HepG2 (cell line): ENCODE results near the gene ADCY1. TPM values are rescaled to one million over a fixed set of nuclear protein-coding genes. Genes with fewer than 3 reads are reported as not detected.

ENCODE experiments used
- ATAC-seq: fragments of 200-7000 bp; cut with Tn5 transposase; 3 replicates; pipeline ENCODE4 v1.9.1; 2020; ENCODE audit warnings: mild to moderate bottlenecking, moderate library complexity
- BruUV-seq: library from RNA; stranded (reverse); fragments of 400-500 nt; replicated peaks from 2 replicates; lab custom pipeline; 2021; lab: Mats Ljungman, UMichigan
- CTCF ChIA-PET: fragments of 300-600 bp; formaldehyde crosslinking; extraction: SDS; loops from one replicate; lab custom pipeline; 2021; ENCODE audit warnings: low total read pairs, inconsistent platforms, low intra/inter-chr PET ratio; lab: Yijun Ruan, JAX
- POLR2A ChIA-PET: fragments of 350-600 bp; sonication (Branson Sonifier 250); formaldehyde crosslinking; loops from one replicate; lab custom pipeline; 2020; ENCODE audit warnings: antibody characterized with exemption, inconsistent platforms; lab: Yijun Ruan, JAX
- DNase-seq: peaks from one replicate; pipeline ENCODE4 v3.0.0-alpha.2; 2015; ENCODE audit warnings: low spot score
- FAIRE-seq: peaks from 3 replicates; lab custom pipeline; 2011; peaks lifted over from hg19 to GRCh38; lab: Jason Lieb, UNC
- H2AFZ ChIP-seq: one replicate; pipeline ENCODE4 v1.6.1; 2011; ENCODE audit warnings: low read length, inconsistent platforms
- H3K27ac ChIP-seq: fragments of 300-600 bp; 3 replicates; pipeline ENCODE4 v1.8.0; 2011; ENCODE audit warnings: mixed run types, mild to moderate bottlenecking, mixed read lengths, low read length, inconsistent platforms; ENCODE audit not compliant: insufficient read depth; ENCODE audit errors: extremely low read length
- H3K27me3 ChIP-seq, 2 experiments: fragments of 200-600 bp in 1 of 2; 2 replicates in 1 of 2; 3 replicates in 1 of 2; pipeline versions ENCODE4 v1.6.0 to v1.8.0; 2011; ENCODE audit warnings: low read length in 2 of 2, mild to moderate bottlenecking in 2 of 2, moderate library complexity in 2 of 2, inconsistent platforms in 1 of 2; ENCODE audit not compliant: insufficient read depth in 2 of 2, control insufficient read depth in 1 of 2
- H3K36me3 ChIP-seq, 2 experiments: fragments of 200-600 bp in 1 of 2; replicated peaks in 1 of 2; 2 replicates in 1 of 2; 3 replicates in 1 of 2; pipeline versions ENCODE4 v1.5.1 to v1.8.0; 2011; ENCODE audit warnings: low read length in 2 of 2, inconsistent platforms in 1 of 2; ENCODE audit not compliant: insufficient read depth in 2 of 2, control insufficient read depth in 1 of 2
- H3K4me1 ChIP-seq: 2 replicates; pipeline ENCODE4 v1.5.1; 2012; ENCODE audit warnings: low read length, inconsistent platforms; ENCODE audit not compliant: insufficient read depth
- H3K4me2 ChIP-seq: 2 replicates; pipeline ENCODE4 v1.6.0; 2011; ENCODE audit warnings: low read depth, low read length, inconsistent platforms
- H3K4me3 ChIP-seq, 3 experiments: fragments of 200-600 bp in 1 of 3; sonication (generic), shearing (Covaris generic) in 1 of 3; replicated peaks in 1 of 3; 2 replicates each; pipeline ENCODE4 v1.5.1; 2011 to 2016; ENCODE audit warnings: low read length in 3 of 3, inconsistent platforms in 2 of 3, low read depth in 2 of 3, mild to moderate bottlenecking in 2 of 3, control low read depth in 1 of 3, mixed read lengths in 1 of 3; ENCODE audit not compliant: insufficient read depth in 1 of 3
- H3K79me2 ChIP-seq: one replicate; pipeline ENCODE4 v1.6.1; 2011; ENCODE audit warnings: low read length, inconsistent platforms; ENCODE audit not compliant: insufficient read depth
- H3K9ac ChIP-seq: 2 replicates; pipeline ENCODE4 v1.6.0; 2011; ENCODE audit warnings: mild to moderate bottlenecking, low read depth, low read length, inconsistent platforms; ENCODE audit not compliant: insufficient read depth
- H3K9me3 ChIP-seq: 2 replicates; pipeline ENCODE4 v1.5.1; 2012; ENCODE audit warnings: mild to moderate bottlenecking, low read length
- H4K20me1 ChIP-seq: 2 replicates; pipeline ENCODE4 v1.6.0; 2011; ENCODE audit warnings: inconsistent platforms, mild to moderate bottlenecking, low read length, moderate library complexity; ENCODE audit not compliant: insufficient read depth
- ESRRA ChIP-seq: sonication (generic); formaldehyde crosslinking; IDR thresholded peaks from 2 replicates; pipeline ENCODE4 v1.5.1; 2020; ENCODE audit warnings: mild to moderate bottlenecking, low read depth, missing genetic modification reagents
- PHF5A ChIP-seq: IDR thresholded peaks from one replicate; pipeline ENCODE4 v1.6.1; 2018; ENCODE audit warnings: low read depth, missing genetic modification reagents; ENCODE audit not compliant: unreplicated experiment
- SATB2 ChIP-seq: sonication (generic); formaldehyde crosslinking; IDR thresholded peaks from 2 replicates; pipeline ENCODE4 v1.5.0; 2020; ENCODE audit warnings: missing genetic modification reagents
- ZFY ChIP-seq: sonication (generic); formaldehyde crosslinking; IDR thresholded peaks from 2 replicates; pipeline ENCODE4 v1.4.0; 2020; ENCODE audit warnings: missing genetic modification reagents
- in situ Hi-C: cut with HindIII; loops from 2 replicates; pipeline ENCODE4 v1.10.0; 2017; ENCODE audit warnings: low pct_unique_long_range_greater_than_20kb; ENCODE audit not compliant: extremely low pct_ligation_motif_present
- intact Hi-C: fragments of 100-400 bp; cut with micrococcal nuclease; formaldehyde crosslinking; loops from one replicate; pipeline ENCODE4 v1.10.0; 2022; ENCODE audit not compliant: unreplicated experiment
- polyA plus RNA-seq, 8 experiments: library from polyadenylated mRNA; depleted of rRNA in 3 of 8; stranded (reverse) in 7 of 8; unstranded in 1 of 8; fragments of >200 nt; fragmentation: Illumina TruSeq in 4 of 8; extraction: Trizol in 4 of 8; gene quantifications; 2 replicates each; pipeline versions ENCODE4 v1.2.1 to v1.2.3, GENCODE V29; 2011 to 2016; ENCODE audit warnings: low read depth in 4 of 8, missing spikeins in 1 of 8, mixed read lengths in 1 of 8; ENCODE audit not compliant: insufficient read depth in 1 of 8
- total RNA-seq, 5 experiments: library from RNA; depleted of rRNA; stranded (reverse); fragments of >200 nt; fragmentation: Illumina TruSeq; extraction: Trizol; gene quantifications; 2 replicates each; pipeline ENCODE4 v1.2.3, GENCODE V29; 2016; ENCODE audit warnings: low read depth in 1 of 5
- TF ChIP-seq, protein P1 (sequence below): sonication (generic); formaldehyde crosslinking; IDR thresholded peaks from 2 replicates; pipeline ENCODE4 v1.4.0; 2020; ENCODE audit warnings: missing genetic modification reagents, borderline replicate concordance
- TF ChIP-seq, protein P2 (sequence below): sonication (generic); formaldehyde crosslinking; IDR thresholded peaks from 2 replicates; pipeline ENCODE4 v1.5.0; 2020; ENCODE audit warnings: mild to moderate bottlenecking, missing genetic modification reagents

The ADCY1 gene
- total and polyA plus RNA-seq, 2 of the 13 experiments (the other 11 are each of a cell fraction or from before 2014, with no cell fraction given), result 0.80 to 1.2 TPM

DNA sequence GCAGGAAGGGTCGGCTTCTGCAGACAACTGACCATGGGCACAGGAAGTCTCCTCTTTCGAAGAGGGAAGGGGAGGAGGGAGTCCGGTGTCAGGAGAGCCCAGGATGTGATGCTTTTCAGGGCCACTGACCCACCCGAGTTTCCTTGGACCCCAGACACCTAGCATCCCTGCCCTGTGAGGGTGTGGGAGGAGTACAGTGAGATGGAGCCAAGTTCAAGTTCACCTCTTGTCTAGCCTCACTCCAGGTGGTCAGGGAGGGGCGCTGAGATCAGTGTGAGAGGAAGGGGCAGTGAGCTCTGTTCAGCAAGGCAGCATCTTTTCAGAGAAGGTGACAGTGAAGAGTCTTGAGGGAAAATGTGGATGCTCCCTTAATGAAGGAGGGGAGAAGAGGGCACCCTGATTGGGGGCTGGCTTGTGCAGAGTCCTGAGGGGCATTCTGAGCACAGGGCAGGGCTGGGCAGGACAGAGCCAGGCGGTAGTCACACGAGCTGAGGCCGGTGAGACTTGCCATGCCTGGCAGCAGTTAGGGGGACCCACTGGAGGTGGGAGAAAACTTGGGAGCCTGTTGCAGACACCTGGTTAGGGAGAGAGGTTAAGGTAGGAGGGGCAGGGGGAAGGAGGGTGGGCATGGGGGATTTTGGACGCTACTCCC lies 49.7 kb downstream of the ADCY1 start (continued):
- TF ChIP-seq, protein P1, sequence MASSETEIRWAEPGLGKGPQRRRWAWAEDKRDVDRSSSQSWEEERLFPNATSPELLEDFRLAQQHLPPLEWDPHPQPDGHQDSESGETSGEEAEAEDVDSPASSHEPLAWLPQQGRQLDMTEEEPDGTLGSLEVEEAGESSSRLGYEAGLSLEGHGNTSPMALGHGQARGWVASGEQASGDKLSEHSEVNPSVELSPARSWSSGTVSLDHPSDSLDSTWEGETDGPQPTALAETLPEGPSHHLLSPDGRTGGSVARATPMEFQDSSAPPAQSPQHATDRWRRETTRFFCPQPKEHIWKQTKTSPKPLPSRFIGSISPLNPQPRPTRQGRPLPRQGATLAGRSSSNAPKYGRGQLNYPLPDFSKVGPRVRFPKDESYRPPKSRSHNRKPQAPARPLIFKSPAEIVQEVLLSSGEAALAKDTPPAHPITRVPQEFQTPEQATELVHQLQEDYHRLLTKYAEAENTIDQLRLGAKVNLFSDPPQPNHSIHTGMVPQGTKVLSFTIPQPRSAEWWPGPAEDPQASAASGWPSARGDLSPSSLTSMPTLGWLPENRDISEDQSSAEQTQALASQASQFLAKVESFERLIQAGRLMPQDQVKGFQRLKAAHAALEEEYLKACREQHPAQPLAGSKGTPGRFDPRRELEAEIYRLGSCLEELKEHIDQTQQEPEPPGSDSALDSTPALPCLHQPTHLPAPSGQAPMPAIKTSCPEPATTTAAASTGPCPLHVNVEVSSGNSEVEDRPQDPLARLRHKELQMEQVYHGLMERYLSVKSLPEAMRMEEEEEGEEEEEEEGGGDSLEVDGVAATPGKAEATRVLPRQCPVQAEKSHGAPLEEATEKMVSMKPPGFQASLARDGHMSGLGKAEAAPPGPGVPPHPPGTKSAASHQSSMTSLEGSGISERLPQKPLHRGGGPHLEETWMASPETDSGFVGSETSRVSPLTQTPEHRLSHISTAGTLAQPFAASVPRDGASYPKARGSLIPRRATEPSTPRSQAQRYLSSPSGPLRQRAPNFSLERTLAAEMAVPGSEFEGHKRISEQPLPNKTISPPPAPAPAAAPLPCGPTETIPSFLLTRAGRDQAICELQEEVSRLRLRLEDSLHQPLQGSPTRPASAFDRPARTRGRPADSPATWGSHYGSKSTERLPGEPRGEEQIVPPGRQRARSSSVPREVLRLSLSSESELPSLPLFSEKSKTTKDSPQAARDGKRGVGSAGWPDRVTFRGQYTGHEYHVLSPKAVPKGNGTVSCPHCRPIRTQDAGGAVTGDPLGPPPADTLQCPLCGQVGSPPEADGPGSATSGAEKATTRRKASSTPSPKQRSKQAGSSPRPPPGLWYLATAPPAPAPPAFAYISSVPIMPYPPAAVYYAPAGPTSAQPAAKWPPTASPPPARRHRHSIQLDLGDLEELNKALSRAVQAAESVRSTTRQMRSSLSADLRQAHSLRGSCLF (CRISPR knock-in tag), result no peak
- TF ChIP-seq PHF5A (CRISPR knock-in tag) (no peak), ZFY (no peak), ESRRA (no peak)

DNA sequence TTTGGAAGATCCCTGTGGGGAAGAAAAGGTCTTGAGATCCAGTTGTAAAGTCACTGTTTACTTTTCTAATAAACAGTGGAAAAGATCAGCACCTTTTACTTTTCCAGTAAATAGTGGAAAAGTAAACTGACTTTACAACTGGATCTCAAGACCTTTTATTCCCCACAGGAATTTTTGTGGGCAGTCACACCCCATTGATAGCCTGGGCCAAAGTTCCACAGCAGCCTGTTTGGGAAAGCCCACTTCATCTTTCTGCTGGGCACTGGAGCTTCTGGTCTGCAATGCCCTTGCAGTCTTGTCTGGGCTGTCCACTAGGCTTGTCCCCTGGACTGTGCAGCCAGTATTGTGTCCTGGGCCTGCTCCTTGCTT lies 50.2 kb downstream of the ADCY1 start:
- POLR2A ChIA-PET, result no interaction called here
- Histone ChIP-seq H3K4me1 (no peaks in the 10 kb centered on the region), H3K79me2 (no peaks in the 10 kb centered on the region), H3K9me3 (no peaks in the 10 kb centered on the region), H3K4me3 (no peak overlapping the region), H3K36me3 (no peaks in the 10 kb centered on the region), H3K27ac (no peak overlapping the region), H2AFZ (no peak overlapping the region), H4K20me1 (no peaks in the 10 kb centered on the region), H3K27me3 (peaks cover 0 to 2% of the 10 kb centered on the region in 2 experiments; a peak in 3 of 5 replicates), H3K4me2 (no peak overlapping the region), H3K9ac (no peak overlapping the region)
- CTCF ChIA-PET, result no interaction called here
- DNase-seq (no peak), ATAC-seq (no peak; the same call in 2 of the 3 replicates), FAIRE-seq (no peak)
- in situ Hi-C loops, result no loop called here
- TF ChIP-seq, protein P2, sequence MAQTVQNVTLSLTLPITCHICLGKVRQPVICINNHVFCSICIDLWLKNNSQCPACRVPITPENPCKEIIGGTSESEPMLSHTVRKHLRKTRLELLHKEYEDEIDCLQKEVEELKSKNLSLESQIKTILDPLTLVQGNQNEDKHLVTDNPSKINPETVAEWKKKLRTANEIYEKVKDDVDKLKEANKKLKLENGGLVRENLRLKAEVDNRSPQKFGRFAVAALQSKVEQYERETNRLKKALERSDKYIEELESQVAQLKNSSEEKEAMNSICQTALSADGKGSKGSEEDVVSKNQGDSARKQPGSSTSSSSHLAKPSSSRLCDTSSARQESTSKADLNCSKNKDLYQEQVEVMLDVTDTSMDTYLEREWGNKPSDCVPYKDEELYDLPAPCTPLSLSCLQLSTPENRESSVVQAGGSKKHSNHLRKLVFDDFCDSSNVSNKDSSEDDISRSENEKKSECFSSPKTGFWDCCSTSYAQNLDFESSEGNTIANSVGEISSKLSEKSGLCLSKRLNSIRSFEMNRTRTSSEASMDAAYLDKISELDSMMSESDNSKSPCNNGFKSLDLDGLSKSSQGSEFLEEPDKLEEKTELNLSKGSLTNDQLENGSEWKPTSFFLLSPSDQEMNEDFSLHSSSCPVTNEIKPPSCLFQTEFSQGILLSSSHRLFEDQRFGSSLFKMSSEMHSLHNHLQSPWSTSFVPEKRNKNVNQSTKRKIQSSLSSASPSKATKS (CRISPR knock-in tag), result no peak
- no peak for TF ChIP-seq SATB2 (CRISPR knock-in tag)
- intact Hi-C loops, result no loop called here
- no TSS peak for BruUV-seq
